ENCODE results near the gene TXN. TPM values are rescaled to one million over a fixed set of nuclear protein-coding genes. Genes with fewer than 3 reads are reported as not detected.
A peak's percentile ranks its signal among the peaks of the same experiment; 100 is the strongest.

Gene TXN
- total and polyA plus RNA-seq, 2 experiments from 2014 or later: 223 to 952 TPM

DNA sequence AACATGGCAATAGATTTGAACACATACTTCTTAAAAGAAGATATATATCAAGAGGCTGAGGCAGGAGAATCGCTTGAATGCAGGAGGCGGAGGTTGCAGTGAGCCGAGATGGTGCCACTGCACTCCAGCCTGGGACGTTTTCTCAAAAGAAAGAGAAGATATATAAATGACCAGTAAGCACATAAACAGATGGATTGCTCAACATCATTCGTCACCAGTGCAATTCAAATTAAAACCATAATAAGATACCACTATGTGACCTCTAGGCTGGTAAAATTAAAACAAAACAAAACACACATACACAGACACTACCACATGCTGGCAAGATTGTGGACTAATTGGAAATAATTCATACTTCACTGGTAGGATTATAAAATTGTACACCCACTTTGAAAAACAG, 5.3 kb upstream of the TXN start:
- H3K4me2 ChIP-seq (ENCODE audit: unreplicated experiment): peak overlapping the region; percentile 73
- in situ Hi-C loops (cut with MboI): no loop called here
- H3K79me2 ChIP-seq (ENCODE audit: insufficient read depth): no peaks in the 10 kb centered on the region
- no peaks in the 10 kb centered on the region; the same call in 1 of the 2 replicates for H3K36me3 ChIP-seq (ENCODE audit: low read depth)
- H4K20me1 ChIP-seq (ENCODE audit: insufficient read depth): no peaks in the 10 kb centered on the region
- H3F3A ChIP-seq (ENCODE audit: insufficient read depth): peaks cover 22% of the 10 kb centered on the region; the same call in 1 of the 2 replicates
- TF ChIP-seq EZH2phosphoT487 (IDR thresholded peaks at IDR 0.05; ENCODE audit: insufficient read depth, low read depth): no peak
- TF ChIP-seq EZH2 (IDR thresholded peaks at IDR 0.05; ENCODE audit: insufficient read depth, poor library complexity, severe bottlenecking): no peak
- 11 to 14% methylated on average over 5 of the region's 5 CpGs for WGBS, 2 experiments (ENCODE audit: low coverage in 1 of 2, low lambda C conversion rate in 2 of 2, missing lambda C conversion rate in 2 of 2)
- DNase-seq: peak; percentile 70
- H3K9ac ChIP-seq: peak overlapping the region; percentile 40; the same call in 1 of the 2 replicates
- H3K9me3 ChIP-seq (ENCODE audit: low read depth): no peaks in the 10 kb centered on the region
- peak overlapping the region; percentile 45 for H3K27ac ChIP-seq
- peaks cover 32% of the 10 kb centered on the region for H3K4me1 ChIP-seq (ENCODE audit: insufficient read depth)
- H3K9me2 ChIP-seq (ENCODE audit: insufficient read depth): no peaks in the 10 kb centered on the region
- H2AFZ ChIP-seq: peak overlapping the region; percentile 42
- no peaks in the 10 kb centered on the region for H3K27me3 ChIP-seq (replicated peaks; ENCODE audit: insufficient read depth)
- peak overlapping the region; percentile 30 for H3K4me3 ChIP-seq

DNA sequence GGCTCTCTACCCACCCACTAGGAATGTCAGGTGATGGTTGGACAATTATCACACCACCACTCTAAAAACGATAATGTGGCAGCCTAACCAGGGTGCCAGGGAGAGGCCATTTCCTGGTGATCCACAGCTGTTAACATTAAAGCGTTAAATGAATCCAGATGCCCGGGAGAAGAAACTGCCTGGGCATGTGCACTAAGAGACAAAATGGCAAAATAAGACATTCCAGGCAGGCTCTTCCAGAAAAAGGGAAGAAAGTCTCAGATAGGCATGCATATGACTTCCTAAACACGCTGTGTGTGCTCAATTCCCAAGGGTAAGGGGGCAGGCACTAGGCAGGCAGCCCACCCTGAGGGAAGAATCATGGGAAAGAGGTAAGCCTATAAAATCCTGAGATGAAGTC, 4.6 kb upstream of the TXN start:
- WGBS, 2 experiments (ENCODE audit: low coverage in 1 of 2, low lambda C conversion rate in 2 of 2, missing lambda C conversion rate in 2 of 2): 3 to 7% methylated on average over 4 of the region's 4 CpGs
- peak; percentile 68 for DNase-seq
- H4K20me1 ChIP-seq (ENCODE audit: insufficient read depth): no peaks in the 10 kb centered on the region
- H3K27me3 ChIP-seq (replicated peaks; ENCODE audit: insufficient read depth): no peaks in the 10 kb centered on the region
- peaks cover 22% of the 10 kb centered on the region; the same call in 1 of the 2 replicates for H3F3A ChIP-seq (ENCODE audit: insufficient read depth)
- TF ChIP-seq EZH2 (IDR thresholded peaks at IDR 0.05; ENCODE audit: insufficient read depth, poor library complexity, severe bottlenecking) (no peak), EZH2phosphoT487 (IDR thresholded peaks at IDR 0.05; ENCODE audit: insufficient read depth, low read depth) (no peak)
- no peaks in the 10 kb centered on the region; the same call in 1 of the 2 replicates for H3K36me3 ChIP-seq (ENCODE audit: low read depth)
- peak overlapping the region; percentile 45 for H3K27ac ChIP-seq
- peak overlapping the region; percentile 30; the same call in 1 of the 2 replicates for H3K4me3 ChIP-seq
- H3K79me2 ChIP-seq (ENCODE audit: insufficient read depth): peaks cover 3% of the 10 kb centered on the region
- H3K9ac ChIP-seq: peak overlapping the region; percentile 40; the same call in 1 of the 2 replicates
- peak overlapping the region; percentile 73 for H3K4me2 ChIP-seq (ENCODE audit: unreplicated experiment)
- no peaks in the 10 kb centered on the region for H3K9me3 ChIP-seq (ENCODE audit: low read depth)
- peaks cover 32% of the 10 kb centered on the region for H3K4me1 ChIP-seq (ENCODE audit: insufficient read depth)
- peak overlapping the region; percentile 57 for H2AFZ ChIP-seq
- no peaks in the 10 kb centered on the region for H3K9me2 ChIP-seq (ENCODE audit: insufficient read depth)
- in situ Hi-C loops (cut with MboI): no loop called here

DNA sequence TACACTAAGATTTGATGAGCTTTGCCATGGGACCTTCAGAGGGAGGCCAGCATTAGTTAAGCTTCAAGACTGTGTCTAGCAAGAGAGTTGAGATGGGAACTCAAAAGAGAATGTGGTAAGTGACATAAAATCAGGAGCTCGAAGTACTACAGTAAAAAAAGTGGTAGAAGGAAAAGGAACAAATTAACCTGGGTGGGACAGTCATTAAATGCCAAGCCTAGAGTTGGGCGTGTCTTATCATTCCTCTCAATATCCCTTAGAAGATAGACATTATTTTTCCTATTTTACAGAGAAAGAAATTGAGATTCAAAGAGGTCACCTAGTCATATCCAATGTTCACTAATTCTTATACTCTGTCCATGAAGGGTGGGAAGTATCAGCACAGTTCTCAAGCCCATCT, 3.3 kb upstream of the TXN start:
- Histone ChIP-seq H4K20me1 (ENCODE audit: insufficient read depth) (no peaks in the 10 kb centered on the region), H3K36me3 (ENCODE audit: low read depth) (no peaks in the 10 kb centered on the region; the same call in 1 of the 2 replicates), H3K27ac (no peak overlapping the region), H3K27me3 (replicated peaks; ENCODE audit: insufficient read depth) (no peaks in the 10 kb centered on the region), H3K4me1 (ENCODE audit: insufficient read depth) (peaks cover 32% of the 10 kb centered on the region), H3K9me2 (ENCODE audit: insufficient read depth) (no peaks in the 10 kb centered on the region), H3K4me2 (ENCODE audit: unreplicated experiment) (no peak overlapping the region), H2AFZ (no peak overlapping the region), H3K79me2 (ENCODE audit: insufficient read depth) (peaks cover 17% of the 10 kb centered on the region), H3K9me3 (ENCODE audit: low read depth) (no peaks in the 10 kb centered on the region), H3K4me3 (no peak overlapping the region), H3F3A (ENCODE audit: insufficient read depth) (peaks cover 28% of the 10 kb centered on the region; the same call in 1 of the 2 replicates), H3K9ac (no peak overlapping the region)
- TF ChIP-seq EZH2 (IDR thresholded peaks at IDR 0.05; ENCODE audit: insufficient read depth, poor library complexity, severe bottlenecking) (no peak), EZH2phosphoT487 (IDR thresholded peaks at IDR 0.05; ENCODE audit: insufficient read depth, low read depth) (no peak)
- 94 to 98% methylated on average over 2 of the region's 2 CpGs for WGBS, 2 experiments (ENCODE audit: low coverage in 1 of 2, low lambda C conversion rate in 2 of 2, missing lambda C conversion rate in 2 of 2)
- no peak for DNase-seq
- in situ Hi-C loops (cut with MboI): no loop called here

DNA sequence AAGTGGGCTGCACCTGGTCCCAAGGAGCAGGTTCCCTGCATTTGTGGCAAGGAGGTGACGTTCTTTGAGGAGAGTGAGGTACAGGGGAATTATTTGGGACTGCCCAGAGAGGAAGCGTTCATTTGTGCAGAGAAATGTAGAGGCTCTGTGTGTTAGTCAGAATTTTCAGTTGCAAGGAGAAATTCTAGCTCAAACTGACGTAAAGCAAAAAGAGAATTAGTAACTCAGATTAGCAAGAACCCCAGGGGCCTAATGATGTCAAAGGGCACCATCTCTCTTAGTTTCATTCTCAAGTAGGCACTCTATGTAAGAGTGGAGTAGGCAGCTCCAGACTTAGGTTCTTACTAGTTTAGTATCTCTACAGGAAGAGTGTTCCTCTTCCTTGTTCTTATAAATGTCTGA, 2.4 kb upstream of the TXN start:
- Histone ChIP-seq H4K20me1 (ENCODE audit: insufficient read depth) (0 out of 2 replicates have a peak, but pooled peaks cover 5% of the 10 kb centered on the region), H3K9ac (no peak overlapping the region), H3K4me1 (ENCODE audit: insufficient read depth) (peaks cover 39% of the 10 kb centered on the region), H3K79me2 (ENCODE audit: insufficient read depth) (peaks cover 25% of the 10 kb centered on the region), H3F3A (ENCODE audit: insufficient read depth) (peaks cover 29% of the 10 kb centered on the region; the same call in 1 of the 2 replicates), H3K4me2 (ENCODE audit: unreplicated experiment) (no peak overlapping the region), H3K9me2 (ENCODE audit: insufficient read depth) (no peaks in the 10 kb centered on the region), H3K36me3 (ENCODE audit: low read depth) (no peaks in the 10 kb centered on the region), H2AFZ (no peak overlapping the region), H3K27ac (no peak overlapping the region), H3K4me3 (no peak overlapping the region), H3K27me3 (replicated peaks; ENCODE audit: insufficient read depth) (no peaks in the 10 kb centered on the region), H3K9me3 (ENCODE audit: low read depth) (no peaks in the 10 kb centered on the region)
- DNase-seq: no peak
- 97 to 100% methylated on average over 3 of the region's 3 CpGs for WGBS, 2 experiments (ENCODE audit: low coverage in 1 of 2, low lambda C conversion rate in 2 of 2, missing lambda C conversion rate in 2 of 2)
- in situ Hi-C loops (cut with MboI): no loop called here
- TF ChIP-seq EZH2phosphoT487 (IDR thresholded peaks at IDR 0.05; ENCODE audit: insufficient read depth, low read depth) (no peak), EZH2 (IDR thresholded peaks at IDR 0.05; ENCODE audit: insufficient read depth, poor library complexity, severe bottlenecking) (no peak)

Measured in GM23248 (cell line).